HCT116 (cell line): ENCODE measurements around the gene MRTFB. TPM values are rescaled to one million over a fixed set of nuclear protein-coding genes. Genes with fewer than 3 reads are reported as not detected.

Source experiments
- ATAC-seq: fragments of 200-7000 bp; cut with Tn5 transposase; 2 replicates; pipeline ENCODE4 v1.9.1; 2020; ENCODE audit warnings: mild to moderate bottlenecking, moderate library complexity
- BruUV-seq: library from RNA; stranded (reverse); fragments of 400-500 nt; replicated peaks from 2 replicates; lab custom pipeline; 2021; lab: Mats Ljungman, UMichigan
- CTCF ChIA-PET: fragments of 300-600 bp; sonication (Branson Sonifier 250); formaldehyde crosslinking; loops from one replicate; lab custom pipeline; 2021; ENCODE audit warnings: antibody characterized with exemption; lab: Charles Lee
- POLR2A ChIA-PET: fragments of 300-600, 350-600 bp; sonication (Branson Sonifier 250); formaldehyde crosslinking; loops from one replicate; lab custom pipeline; 2021; ENCODE audit warnings: antibody characterized with exemption; lab: Charles Lee
- RAD21 ChIA-PET, 2 experiments: fragments of 300-600 bp; sonication (Branson Sonifier 250); formaldehyde crosslinking; loops; one replicate each; lab custom pipeline; 2023; ENCODE audit warnings: low total read pairs in 2 of 2; ENCODE audit not compliant: uncharacterized antibody in 2 of 2, unreplicated experiment in 2 of 2, low non-redundant PET in 1 of 2; lab: Charles Lee
- DNase-seq: peaks from one replicate; pipeline ENCODE4 v3.0.0-alpha.2; 2010; ENCODE audit warnings: low read depth, low spot score
- H2AFZ ChIP-seq: fragments of 200-600 bp; shearing (Covaris generic), sonication (generic); 2 replicates; pipeline ENCODE4 v1.6.1; 2017; ENCODE audit warnings: low read depth, mixed run types, mixed read lengths, antibody characterized with exemption, low read length; ENCODE audit not compliant: poor library complexity, severe bottlenecking
- H3K27ac ChIP-seq: 2 replicates; pipeline ENCODE4 v1.5.1; 2012; ENCODE audit warnings: low read depth, low read length
- H3K27me3 ChIP-seq: fragments of 200-600 bp; sonication (generic); 2 replicates; pipeline ENCODE4 v1.6.1; 2016; ENCODE audit warnings: mixed run types, low read length, mixed read lengths; ENCODE audit not compliant: insufficient read depth
- H3K36me3 ChIP-seq, 2 experiments: fragments of 200-500 bp in 1 of 2; fragments of 200-600 bp in 1 of 2; sonication (Bioruptor generic) in 1 of 2; sonication (generic) in 1 of 2; 2 replicates each; pipeline versions ENCODE4 v1.5.1 to v1.6.1; 2014 to 2016; ENCODE audit warnings: low read length in 2 of 2, inconsistent platforms in 1 of 2, mixed read lengths in 1 of 2, mixed run types in 1 of 2; ENCODE audit not compliant: insufficient read depth in 2 of 2, control insufficient read depth in 1 of 2
- H3K4me1 ChIP-seq, 2 experiments: fragments of 200-600 bp in 1 of 2; sonication (generic) in 1 of 2; 2 replicates each; pipeline versions ENCODE4 v1.5.1 to v1.6.1; 2012 to 2017; ENCODE audit warnings: low read length in 2 of 2, inconsistent platforms in 1 of 2, mild to moderate bottlenecking in 1 of 2, mixed read lengths in 1 of 2, mixed run types in 1 of 2, moderate library complexity in 1 of 2; ENCODE audit not compliant: insufficient read depth in 2 of 2, control insufficient read depth in 1 of 2
- H3K4me2 ChIP-seq: fragments of 200-600 bp; sonication (generic); 2 replicates; pipeline ENCODE4 v1.6.1; 2017; ENCODE audit warnings: mixed run types, low read length, mixed read lengths
- H3K4me3 ChIP-seq, 2 experiments: fragments of 200-600 bp in 1 of 2; sonication (generic) in 1 of 2; replicated peaks in 1 of 2; 2 replicates each; pipeline ENCODE4 v1.5.1; 2011 to 2016; ENCODE audit warnings: low read length in 2 of 2, control low read depth in 1 of 2, low read depth in 1 of 2, mild to moderate bottlenecking in 1 of 2, mixed read lengths in 1 of 2, mixed run types in 1 of 2
- H3K79me2 ChIP-seq: fragments of 200-600 bp; sonication (generic); 2 replicates; pipeline ENCODE4 v1.6.1; 2017; ENCODE audit warnings: mild to moderate bottlenecking, mixed run types, low read length, moderate library complexity, mixed read lengths; ENCODE audit not compliant: insufficient read depth
- H3K9ac ChIP-seq: fragments of 200-600 bp; sonication (generic); 2 replicates; pipeline ENCODE4 v1.6.1; 2016; ENCODE audit warnings: low read length, mixed read lengths
- H3K9me2 ChIP-seq: fragments of 200-600 bp; sonication (generic), shearing (Covaris generic); 2 replicates; pipeline ENCODE4 v1.6.1; 2017; ENCODE audit warnings: mixed run types, mild to moderate bottlenecking, moderate library complexity; ENCODE audit not compliant: insufficient read depth
- H3K9me3 ChIP-seq, 2 experiments: fragments of 200-500 bp in 1 of 2; fragments of 200-600 bp in 1 of 2; sonication (Bioruptor generic) in 1 of 2; sonication (generic) in 1 of 2; 2 replicates each; pipeline ENCODE4 v1.6.1; 2014 to 2017; ENCODE audit warnings: low read length in 2 of 2, mixed read lengths in 2 of 2, inconsistent platforms in 1 of 2, low read depth in 1 of 2, mild to moderate bottlenecking in 1 of 2, mixed run types in 1 of 2, moderate library complexity in 1 of 2; ENCODE audit not compliant: control insufficient read depth in 1 of 2, insufficient read depth in 1 of 2
- H4K20me1 ChIP-seq: fragments of 200-600 bp; sonication (generic), shearing (Covaris generic); 2 replicates; pipeline ENCODE4 v1.6.1; 2017; ENCODE audit warnings: mixed run types, mild to moderate bottlenecking, moderate library complexity; ENCODE audit not compliant: insufficient read depth
- CBX3 ChIP-seq: IDR thresholded peaks from 2 replicates; pipeline ENCODE4 v1.6.1; 2012; ENCODE audit warnings: low read depth
- CEBPB ChIP-seq: IDR thresholded peaks from 2 replicates; pipeline ENCODE4 v1.6.1; 2012; ENCODE audit warnings: low read depth
- FOSL1 ChIP-seq: IDR thresholded peaks from 2 replicates; pipeline ENCODE4 v1.6.1; 2012; ENCODE audit warnings: low read depth
- intact Hi-C: fragments of 100-400 bp; cut with micrococcal nuclease; formaldehyde crosslinking; loops from 2 replicates; pipeline ENCODE4 v1.10.0; 2022
- total RNA-seq: library from RNA; stranded (reverse); gene quantifications from one replicate; pipeline ENCODE4 v1.2.1, GENCODE V29; 2021; ENCODE audit not compliant: unreplicated experiment
- TF ChIP-seq, protein P1 (sequence below), 3 experiments: fragments of 200-600 bp in 1 of 3; sonication (generic) in 1 of 3; IDR thresholded peaks in 2 of 3; conservative IDR thresholded peaks in 1 of 3; 2 replicates each; pipeline ENCODE4 v1.5.1; 2012 to 2017; ENCODE audit warnings: low read depth in 2 of 3, low read length in 2 of 3, antibody characterized with exemption in 1 of 3, borderline replicate concordance in 1 of 3, control low read depth in 1 of 3, mild to moderate bottlenecking in 1 of 3, mixed read lengths in 1 of 3, mixed run types in 1 of 3, moderate library complexity in 1 of 3; ENCODE audit not compliant: insufficient read depth in 1 of 3

The MRTFB gene
- total RNA-seq, 1 experiment from 2014 or later = 39.0 TPM

DNA sequence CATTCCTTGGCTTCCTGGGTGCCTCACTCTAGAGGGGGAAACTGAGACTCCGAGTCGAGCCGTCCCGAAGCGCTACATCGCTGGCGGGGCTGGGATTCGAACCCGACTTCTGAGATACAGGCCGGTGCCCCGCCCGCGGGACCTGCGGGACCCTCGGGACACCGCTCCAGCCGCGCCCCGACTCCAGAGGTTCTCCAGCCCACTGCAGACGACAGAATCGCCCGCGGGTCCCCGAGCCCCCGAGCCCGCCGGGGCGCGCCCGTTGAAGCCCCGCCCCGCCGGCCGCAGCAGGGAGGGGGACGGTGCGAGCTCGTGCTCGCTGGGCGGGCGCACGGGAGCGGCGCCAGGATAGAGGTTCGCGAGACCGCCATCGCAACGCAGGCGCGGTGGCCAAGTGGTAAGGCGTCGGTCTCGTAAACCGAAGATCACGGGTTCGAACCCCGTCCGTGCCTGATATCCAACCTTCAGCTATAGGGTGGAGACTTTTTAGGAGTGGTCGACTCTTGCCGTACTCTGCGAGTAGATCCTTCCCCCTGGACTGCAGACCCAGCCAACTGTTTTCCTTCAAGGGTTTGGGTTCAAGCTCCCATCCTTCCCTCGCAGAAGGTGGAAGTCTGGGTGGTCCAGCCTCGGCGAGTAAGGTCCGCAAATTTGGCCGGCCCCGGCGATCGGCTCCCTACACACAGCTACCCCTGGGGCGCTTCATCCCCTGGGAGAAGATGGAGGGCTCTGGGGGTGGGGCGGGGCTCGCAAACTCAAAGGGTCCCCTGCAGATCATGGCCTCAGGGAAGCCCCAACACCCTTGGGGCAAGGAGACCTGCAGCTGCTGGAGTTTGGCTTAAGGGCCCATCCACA is 214.6 kb downstream of the MRTFB start (continued):
- TF ChIP-seq, protein P1, sequence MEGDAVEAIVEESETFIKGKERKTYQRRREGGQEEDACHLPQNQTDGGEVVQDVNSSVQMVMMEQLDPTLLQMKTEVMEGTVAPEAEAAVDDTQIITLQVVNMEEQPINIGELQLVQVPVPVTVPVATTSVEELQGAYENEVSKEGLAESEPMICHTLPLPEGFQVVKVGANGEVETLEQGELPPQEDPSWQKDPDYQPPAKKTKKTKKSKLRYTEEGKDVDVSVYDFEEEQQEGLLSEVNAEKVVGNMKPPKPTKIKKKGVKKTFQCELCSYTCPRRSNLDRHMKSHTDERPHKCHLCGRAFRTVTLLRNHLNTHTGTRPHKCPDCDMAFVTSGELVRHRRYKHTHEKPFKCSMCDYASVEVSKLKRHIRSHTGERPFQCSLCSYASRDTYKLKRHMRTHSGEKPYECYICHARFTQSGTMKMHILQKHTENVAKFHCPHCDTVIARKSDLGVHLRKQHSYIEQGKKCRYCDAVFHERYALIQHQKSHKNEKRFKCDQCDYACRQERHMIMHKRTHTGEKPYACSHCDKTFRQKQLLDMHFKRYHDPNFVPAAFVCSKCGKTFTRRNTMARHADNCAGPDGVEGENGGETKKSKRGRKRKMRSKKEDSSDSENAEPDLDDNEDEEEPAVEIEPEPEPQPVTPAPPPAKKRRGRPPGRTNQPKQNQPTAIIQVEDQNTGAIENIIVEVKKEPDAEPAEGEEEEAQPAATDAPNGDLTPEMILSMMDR (IDR thresholded peaks at IDR 0.05 in 2 of 3, conservative IDR thresholded peaks at IDR 0.05 in 1 of 3; ENCODE audit: borderline replicate concordance in 1 of 3, insufficient read depth in 1 of 3, low read depth in 2 of 3, low read length in 2 of 3) = no peak; a peak in 1 of 6 replicates
- no peak for TF ChIP-seq FOSL1

DNA sequence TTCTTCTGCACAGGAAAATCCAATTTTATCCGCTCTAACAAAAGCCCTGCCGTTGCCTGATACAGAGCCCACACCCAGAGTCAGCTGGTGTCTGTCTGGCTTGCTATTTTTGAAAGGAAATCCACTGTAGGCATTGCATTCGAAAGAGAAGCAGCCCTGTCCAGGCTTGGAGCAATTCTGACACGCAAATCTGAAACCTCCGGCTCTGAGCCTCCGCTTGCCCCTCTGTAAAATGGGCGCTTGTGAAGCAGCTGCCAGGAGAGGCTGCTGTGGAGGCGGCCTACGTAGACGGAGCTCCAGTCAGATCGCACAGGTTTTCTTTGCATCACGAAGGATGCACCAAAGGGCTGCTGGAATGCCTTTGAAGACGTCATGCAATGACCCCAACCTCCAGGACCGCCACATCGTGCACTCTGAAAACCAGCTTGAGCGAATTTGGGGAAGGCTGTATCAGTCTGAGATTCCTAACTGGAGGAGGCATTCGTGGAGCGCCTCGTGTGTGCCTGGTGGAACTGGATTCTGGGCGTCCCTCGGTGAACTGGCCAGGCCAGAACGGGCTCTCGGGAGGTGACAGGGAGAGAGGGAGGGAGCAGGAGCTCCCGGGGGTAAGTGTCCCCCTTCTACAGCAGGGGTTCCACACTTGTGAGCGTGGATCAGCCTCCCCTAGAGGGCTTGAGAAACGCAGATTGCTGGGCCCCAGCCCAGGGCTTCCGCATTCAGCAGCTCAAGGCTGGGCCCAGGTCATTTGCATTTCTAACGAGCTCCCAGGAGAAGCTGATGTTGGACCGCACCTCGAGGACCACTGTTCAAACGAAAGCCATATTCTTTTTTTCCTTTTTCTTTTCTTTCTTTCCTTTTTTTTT is 215.5 kb downstream of the MRTFB start:
- BruUV-seq = no TSS peak
- H3K27ac ChIP-seq = no peak overlapping the region

More for the DNA sequence above, 215.5 kb downstream of the MRTFB start:
- Histone ChIP-seq H3K27me3 (no peaks in the 10 kb centered on the region), H3K9me3 (peaks cover 11% of the 10 kb centered on the region in 2 experiments; a peak in 3 of 4 replicates), H4K20me1 (no peaks in the 10 kb centered on the region), H3K4me1 (peaks cover 3 to 9% of the 10 kb centered on the region in 2 experiments; a peak in 2 of 4 replicates), H3K4me3 (no peak overlapping the region), H3K9ac (no peak overlapping the region), H3K79me2 (no peaks in the 10 kb centered on the region), H3K36me3 (no peaks in the 10 kb centered on the region), H2AFZ (no peak overlapping the region), H3K9me2 (no peaks in the 10 kb centered on the region), H3K4me2 (peak overlapping the region; percentile 79)
- ChIA-PET POLR2A (interaction anchor here (0.7 to 1.4 kb wide), 3 partner anchors 363 to 429 kb away, joined by 3 to 8 read pairs (median 3); partner anchors contain the start of gene ERCC4), CTCF (interaction anchor here (0.6 to 3.5 kb wide), 7 partner anchors 8 to 391 kb away, joined by 3 to 43 read pairs (median 4); partner anchors contain the start of gene ERCC4), RAD21 (interaction anchor here (0.6 to 2.3 kb wide), 4 partner anchors 99 to 367 kb away, joined by 3 to 7 read pairs (median 5); partner anchors contain the start of gene ERCC4 (in 2 of the 2))
- TF ChIP-seq CEBPB (no peak), CBX3 (no peak)
- ATAC-seq = no peak
- intact Hi-C loops = loop anchor here (5.0 kb wide), 1 partner anchor 241 kb away; no protein-coding TSS in a partner anchor
- no peak for DNase-seq
